ENCODE results near the gene ZNF770.

ZNF770 gene

GRCh38 chr15:34988027-34988902 is at the start of gene ZNF770:
Gene ZNF770, minus strand, starts transcription at chr15:34988287. Its CDS starts 4,853 bp downstream, at chr15:34983434.
- in situ Hi-C loops (cut with MboI; ENCODE audit: low sequenced_read_pairs) = no loop called here

GRCh38 chr15:35028235-35028984 is 40.3 kb upstream of the ZNF770 start:
- in situ Hi-C loops (cut with MboI; ENCODE audit: low sequenced_read_pairs) = no loop called here

- in situ Hi-C loops (cut with MboI; ENCODE audit: low sequenced_read_pairs) = no loop called here
Observed at GRCh38 chr15:35023804-35024203, 35.7 kb upstream of the ZNF770 start.

GRCh38 chr15:35020974-35021373 is 32.9 kb upstream of the ZNF770 start:
- in situ Hi-C loops (cut with MboI; ENCODE audit: low sequenced_read_pairs) = no loop called here

GRCh38 chr15:35019404-35020327 is 31.6 kb upstream of the ZNF770 start:
- in situ Hi-C loops (cut with MboI; ENCODE audit: low sequenced_read_pairs) = no loop called here

- in situ Hi-C loops (cut with MboI; ENCODE audit: low sequenced_read_pairs) = no loop called here
Observed at GRCh38 chr15:35014241-35014640, 26.2 kb upstream of the ZNF770 start.

- in situ Hi-C loops (cut with MboI; ENCODE audit: low sequenced_read_pairs) = no loop called here
Observed at GRCh38 chr15:35013370-35013769, 25.3 kb upstream of the ZNF770 start.

GRCh38 chr15:35007397-35007796 is 19.3 kb upstream of the ZNF770 start:
- in situ Hi-C loops (cut with MboI; ENCODE audit: low sequenced_read_pairs) = no loop called here

- in situ Hi-C loops (cut with MboI; ENCODE audit: low sequenced_read_pairs) = no loop called here
Observed at GRCh38 chr15:35005933-35006332, 17.8 kb upstream of the ZNF770 start.

GRCh38 chr15:35003928-35004327 is 15.8 kb upstream of the ZNF770 start:
- in situ Hi-C loops (cut with MboI; ENCODE audit: low sequenced_read_pairs) = no loop called here

- in situ Hi-C loops (cut with MboI; ENCODE audit: low sequenced_read_pairs) = no loop called here
Observed at GRCh38 chr15:35000511-35000910, 12.4 kb upstream of the ZNF770 start.

- in situ Hi-C loops (cut with MboI; ENCODE audit: low sequenced_read_pairs) = no loop called here
Observed at GRCh38 chr15:34999906-35000305, 11.8 kb upstream of the ZNF770 start.

- in situ Hi-C loops (cut with MboI; ENCODE audit: low sequenced_read_pairs) = no loop called here
Observed at GRCh38 chr15:34994925-34995324, 6.8 kb upstream of the ZNF770 start.

GRCh38 chr15:34993877-34994276 is 5.8 kb upstream of the ZNF770 start:
- in situ Hi-C loops (cut with MboI; ENCODE audit: low sequenced_read_pairs) = no loop called here

- in situ Hi-C loops (cut with MboI; ENCODE audit: low sequenced_read_pairs) = no loop called here
Observed at GRCh38 chr15:34993412-34993811, 5.3 kb upstream of the ZNF770 start.

- in situ Hi-C loops (cut with MboI; ENCODE audit: low sequenced_read_pairs) = no loop called here
Observed at GRCh38 chr15:34987609-34988026, 469 bp downstream of the ZNF770 start.

GRCh38 chr15:34986771-34987480 is 1.2 kb downstream of the ZNF770 start:
- in situ Hi-C loops (cut with MboI; ENCODE audit: low sequenced_read_pairs) = no loop called here

GRCh38 chr15:34986326-34986725 is 1.8 kb downstream of the ZNF770 start:
- in situ Hi-C loops (cut with MboI; ENCODE audit: low sequenced_read_pairs) = no loop called here

GRCh38 chr15:34984889-34985630 is 3.0 kb downstream of the ZNF770 start:
- in situ Hi-C loops (cut with MboI; ENCODE audit: low sequenced_read_pairs) = no loop called here

GRCh38 chr15:34976743-34977142 is 11.3 kb downstream of the ZNF770 start:
- in situ Hi-C loops (cut with MboI; ENCODE audit: low sequenced_read_pairs) = no loop called here
